Epidermal melanocyte (primary cell): ENCODE measurements around the gene SLC22A15.
"Not testable (repeated sequence)": the region's sequence is repeated elsewhere in the genome, so short reads cannot be mapped to it uniquely, and the experiment has no call there.

Experiments
- DNase-seq: peaks from one replicate; pipeline ENCODE4 v3.0.0; 2011; ENCODE audit warnings: low spot score; ENCODE audit not compliant: insufficient read length

The SLC22A15 gene

DNA sequence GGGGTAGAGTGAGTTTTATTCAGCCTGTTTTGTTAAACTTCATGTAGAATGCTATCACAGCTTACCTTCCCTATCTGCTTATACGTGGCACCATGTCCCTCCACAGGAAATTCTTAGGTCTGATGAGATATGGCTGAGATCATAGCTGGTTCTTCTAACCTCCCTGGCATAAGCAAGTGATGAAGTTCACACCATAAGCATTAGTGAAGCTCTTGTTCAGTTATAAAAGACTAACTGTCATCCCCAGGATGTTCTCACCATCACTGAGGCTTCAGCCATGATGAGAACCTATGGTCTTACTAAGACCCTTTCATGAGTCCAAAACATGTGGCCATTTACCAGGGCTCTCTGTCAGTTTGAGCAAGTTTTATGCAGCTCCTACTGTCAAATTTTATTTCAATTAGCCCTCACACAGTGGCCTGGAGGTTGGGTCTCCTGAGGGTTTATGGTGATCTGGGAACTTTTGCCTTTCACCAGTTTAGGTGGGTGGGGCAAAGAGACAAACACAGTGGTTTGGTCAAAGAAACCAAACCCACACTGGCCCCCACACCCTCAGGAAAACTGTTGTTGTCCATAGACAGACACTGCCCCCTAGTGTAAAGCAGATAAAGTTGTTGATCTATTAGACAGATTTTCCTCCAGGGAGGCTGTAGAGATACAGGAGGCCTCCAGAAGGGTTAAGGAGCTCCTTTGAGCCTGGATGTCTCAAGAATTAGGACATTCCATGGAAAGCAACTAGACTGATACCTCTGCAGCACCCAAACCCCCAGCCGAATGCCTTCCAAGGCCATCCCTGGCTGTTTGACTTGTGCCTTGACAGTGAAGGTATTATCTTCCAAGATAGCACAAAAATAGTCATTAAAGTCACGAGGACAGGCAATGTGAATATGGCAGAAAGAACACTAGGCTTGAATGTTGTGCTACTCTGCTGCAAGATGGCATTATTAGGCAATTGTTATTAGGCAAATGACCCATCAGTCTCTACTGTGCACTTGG is 5.0 kb downstream of the SLC22A15 start:
- peak; percentile 74 for DNase-seq

DNA sequence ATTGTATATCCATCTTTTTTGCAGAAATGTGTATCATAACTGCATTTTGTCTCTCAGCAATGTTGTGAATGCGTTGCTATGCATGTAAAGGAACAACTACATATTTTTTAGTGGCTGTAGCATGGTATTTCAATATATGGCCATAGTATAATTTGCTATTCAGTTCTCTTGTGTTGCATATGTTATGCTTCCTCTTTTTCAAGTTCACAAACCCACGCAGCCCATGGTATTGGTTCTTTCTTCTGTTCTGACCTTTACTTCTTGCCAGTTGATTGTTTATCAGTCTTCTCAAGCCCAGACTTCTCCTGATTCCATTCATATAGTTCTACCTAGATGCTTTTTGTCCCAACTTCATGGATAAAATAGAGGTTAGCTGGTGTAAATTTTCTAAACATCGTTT is 6.1 kb downstream of the SLC22A15 start:
- no peak for DNase-seq

DNA sequence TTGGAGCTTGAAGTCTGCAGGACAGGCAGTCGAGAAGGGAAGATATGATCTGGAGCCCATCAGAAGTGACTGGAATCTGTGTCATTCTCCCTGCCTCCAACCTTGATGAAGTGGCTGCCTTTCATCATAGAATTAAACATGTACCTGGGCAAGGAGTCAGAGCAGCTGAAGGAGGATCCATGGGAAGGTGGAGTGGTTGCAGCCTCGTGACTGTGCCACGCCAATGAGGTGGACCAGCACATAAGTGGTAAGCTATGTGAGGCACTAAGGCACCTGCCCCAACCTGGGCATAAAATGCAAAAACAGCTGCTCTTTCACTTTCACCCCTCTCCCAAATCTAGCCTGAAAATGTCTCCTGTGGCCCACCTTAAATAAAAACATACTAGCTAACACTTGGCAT is 7.3 kb downstream of the SLC22A15 start:
- DNase-seq = no peak

DNA sequence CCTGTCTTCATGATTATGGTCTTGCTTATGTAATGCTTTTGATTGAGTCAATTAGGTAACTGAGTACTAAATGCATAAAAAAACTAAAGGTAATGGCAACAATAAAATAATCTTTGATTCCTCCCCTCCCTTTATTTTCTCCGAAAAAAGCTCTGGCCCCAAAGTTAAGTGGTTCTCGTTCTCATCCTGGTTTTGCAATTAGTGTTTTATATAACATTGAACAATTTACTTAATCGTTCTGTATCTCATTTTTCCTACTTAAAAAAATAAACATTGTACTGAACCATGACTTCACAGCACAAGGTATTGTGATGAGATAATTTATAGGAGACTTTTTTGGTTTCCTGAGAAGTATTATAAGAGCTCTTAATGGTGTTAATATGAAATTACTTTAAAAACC is 11.3 kb downstream of the SLC22A15 start:
- DNase-seq = no peak

DNA sequence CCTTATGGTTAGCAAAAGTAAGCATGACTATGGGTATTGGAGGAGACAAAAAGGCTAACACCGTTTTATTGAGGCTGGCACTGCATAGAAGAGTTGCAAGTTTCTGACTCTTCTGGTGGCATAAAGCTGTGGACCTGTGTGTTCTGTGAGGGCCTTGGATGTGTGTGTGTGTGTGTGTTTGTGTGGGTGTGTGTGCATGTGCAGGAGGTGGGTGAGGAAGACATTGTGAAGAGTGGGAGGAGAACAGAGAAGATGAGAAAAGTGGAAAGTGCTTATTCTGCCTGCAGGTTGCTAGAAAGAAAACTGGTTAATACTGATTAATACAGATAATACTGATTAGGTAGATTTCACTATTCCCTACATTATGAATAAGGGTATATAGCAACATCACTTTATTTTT is 12.6 kb downstream of the SLC22A15 start:
- DNase-seq = no peak

DNA sequence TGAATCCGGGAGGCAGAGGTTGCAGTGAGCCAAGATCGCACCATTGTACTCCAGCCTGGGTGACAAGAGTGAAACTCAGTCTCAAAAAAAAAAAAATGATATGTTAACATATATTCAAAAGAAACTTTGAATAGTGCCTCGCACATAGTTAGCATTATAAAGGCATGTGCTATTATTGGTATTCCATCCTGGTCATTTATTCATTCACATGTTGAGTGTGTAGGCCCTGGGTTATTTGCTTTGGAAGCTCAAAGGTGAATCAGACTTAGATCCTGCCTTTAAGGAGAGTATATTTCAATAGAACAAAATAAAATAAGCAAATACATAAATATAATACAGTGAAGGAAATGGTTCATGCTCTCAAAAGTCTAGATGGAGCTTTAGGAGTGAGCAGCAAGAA is 13.4 kb downstream of the SLC22A15 start:
- no peak for DNase-seq

DNA sequence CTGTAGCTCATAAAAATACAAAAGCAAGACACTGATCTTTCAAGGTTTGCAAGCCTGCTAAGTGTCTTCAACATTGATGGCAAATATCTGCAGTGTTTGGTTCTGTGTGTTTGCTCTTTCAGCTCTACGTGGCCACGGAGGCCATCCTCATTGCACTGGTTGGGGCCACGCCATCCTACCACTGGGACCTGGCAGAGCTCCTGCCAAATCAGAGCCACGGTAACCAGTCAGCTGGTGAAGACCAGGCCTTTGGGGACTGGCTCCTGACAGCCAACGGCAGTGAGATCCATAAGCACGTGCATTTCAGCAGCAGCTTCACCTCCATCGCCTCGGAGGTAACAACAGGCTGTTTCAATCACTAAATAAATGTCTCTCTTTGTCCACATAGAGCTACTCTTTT is 15.6 kb downstream of the SLC22A15 start:
- DNase-seq = no peak

DNA sequence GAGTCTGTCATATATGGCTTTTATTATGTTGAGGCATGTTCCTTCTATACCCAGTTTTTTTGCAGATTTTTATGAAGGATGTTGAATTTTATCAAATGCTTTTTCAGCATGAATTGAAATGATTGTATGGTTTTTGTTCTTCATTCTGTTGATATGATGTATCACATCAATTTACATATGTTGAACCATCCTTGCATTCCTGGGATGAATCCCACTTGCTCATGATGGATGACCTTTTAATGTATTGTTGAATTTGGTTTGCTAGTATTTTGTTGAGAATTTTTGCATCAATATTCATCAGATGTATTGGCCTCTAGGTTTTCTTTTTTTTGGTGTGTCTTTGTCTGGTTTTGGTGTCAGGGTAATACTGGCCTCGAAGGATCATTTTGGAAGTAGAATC is 21.6 kb downstream of the SLC22A15 start:
- not testable (repeated sequence) for DNase-seq

DNA sequence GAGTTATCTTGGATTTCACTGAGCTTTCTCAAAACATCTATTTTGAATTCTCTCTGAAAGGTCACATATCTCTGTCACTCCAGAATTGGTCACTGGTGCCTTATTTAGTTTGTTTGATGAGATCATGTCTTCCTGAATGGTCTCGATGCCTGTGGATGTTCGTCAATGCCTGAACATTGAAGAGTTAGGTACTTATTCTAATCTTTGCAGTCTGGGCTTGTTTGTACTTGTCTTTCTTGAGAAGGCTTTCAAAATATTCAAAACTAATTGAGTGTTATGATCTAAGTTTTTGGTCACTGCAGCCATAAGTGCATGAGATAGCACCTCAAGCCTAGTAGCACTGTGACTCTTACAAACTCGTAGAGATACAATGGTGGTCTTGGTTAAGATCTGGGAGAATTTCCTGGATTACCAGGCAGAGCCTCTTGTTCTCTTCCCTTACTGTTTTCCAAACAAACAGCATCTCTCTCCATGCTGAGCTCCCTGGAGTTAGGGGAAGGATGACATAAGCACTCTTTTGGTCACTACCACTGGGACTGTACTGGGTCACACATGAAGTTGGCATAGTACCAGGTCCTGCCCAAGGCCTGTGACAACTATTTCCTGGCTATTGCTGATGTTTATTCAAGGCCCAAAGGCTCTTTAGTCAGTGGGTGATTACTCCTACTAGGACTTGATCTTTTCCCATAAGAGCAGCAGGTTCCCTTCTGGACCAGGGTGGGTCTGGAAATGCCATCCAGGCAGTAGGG is 25.6 kb downstream of the SLC22A15 start:
- no peak for DNase-seq

DNA sequence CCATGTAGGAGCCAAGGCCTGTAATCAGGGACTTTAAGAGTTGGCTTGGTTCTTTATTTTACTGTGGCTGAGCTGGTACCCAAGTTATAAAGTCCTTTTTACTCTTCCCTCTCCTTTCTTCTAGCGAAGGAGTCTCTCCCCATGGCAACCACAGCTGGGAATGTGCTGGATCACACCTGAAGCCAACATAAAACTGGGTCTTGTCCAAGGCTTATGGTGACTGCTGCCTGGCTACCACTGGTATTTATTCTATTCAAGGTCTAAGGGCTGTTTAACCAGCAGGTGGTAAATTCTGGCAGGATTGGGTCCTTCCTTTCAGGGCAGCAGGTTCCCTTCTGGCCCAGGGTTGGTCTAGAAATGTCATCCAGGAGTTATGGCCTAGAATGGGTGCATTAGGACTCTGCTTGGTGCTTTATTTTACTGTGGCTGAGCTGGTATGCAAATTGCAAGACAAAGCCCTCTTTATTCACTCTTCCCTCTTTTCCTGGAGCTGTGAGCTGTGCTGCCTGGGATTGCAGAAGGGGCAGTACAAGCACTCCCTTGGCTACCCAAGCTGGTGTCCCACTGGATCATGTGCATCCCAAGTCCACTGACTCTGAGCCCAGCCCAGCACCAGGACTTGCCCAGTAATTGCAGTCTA is 26.6 kb downstream of the SLC22A15 start:
- no peak for DNase-seq

DNA sequence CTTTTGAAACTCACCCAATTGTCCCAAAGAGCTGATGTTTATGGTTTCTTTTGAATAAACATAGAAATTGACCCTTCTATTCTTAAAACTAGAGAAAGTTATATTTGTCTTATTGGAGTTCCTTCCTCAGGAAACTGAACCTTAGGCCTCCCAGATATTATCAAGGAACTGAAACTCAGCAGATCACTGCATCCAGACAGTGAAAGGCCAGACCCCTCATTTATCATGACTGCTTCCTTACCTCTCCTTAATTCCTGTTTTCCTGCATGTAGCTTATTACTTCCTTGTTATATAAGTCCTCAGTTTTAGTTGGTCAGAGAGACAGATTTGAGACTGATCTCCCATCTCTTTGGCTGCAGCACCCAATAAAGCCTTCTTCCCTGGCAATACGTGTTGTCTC is 27.5 kb downstream of the SLC22A15 start:
- no peak for DNase-seq

DNA sequence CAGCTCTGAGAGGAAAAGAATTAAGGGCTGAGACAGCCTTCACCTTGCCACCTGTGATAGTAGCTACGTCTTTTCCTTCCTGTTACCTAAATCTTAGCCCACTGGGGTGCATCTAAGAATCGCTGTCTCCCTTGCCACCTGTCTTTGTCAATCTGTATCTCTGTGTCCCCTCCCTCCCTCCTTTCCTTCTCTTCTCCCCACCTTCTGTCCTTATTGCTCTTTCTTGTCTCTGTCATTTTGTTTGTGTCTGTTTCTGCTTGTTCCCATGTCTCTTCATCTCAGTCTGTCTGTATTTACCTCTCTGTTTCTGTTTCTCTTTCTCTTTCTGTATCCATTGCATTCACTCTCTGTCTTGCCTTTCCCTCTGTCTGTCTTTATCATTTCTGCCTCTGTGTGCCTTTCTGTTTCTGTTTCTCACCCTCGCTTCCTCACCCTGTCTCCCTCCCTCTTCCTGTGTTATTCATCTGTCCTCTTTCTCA is 30.2 kb downstream of the SLC22A15 start:
- no peak for DNase-seq

DNA sequence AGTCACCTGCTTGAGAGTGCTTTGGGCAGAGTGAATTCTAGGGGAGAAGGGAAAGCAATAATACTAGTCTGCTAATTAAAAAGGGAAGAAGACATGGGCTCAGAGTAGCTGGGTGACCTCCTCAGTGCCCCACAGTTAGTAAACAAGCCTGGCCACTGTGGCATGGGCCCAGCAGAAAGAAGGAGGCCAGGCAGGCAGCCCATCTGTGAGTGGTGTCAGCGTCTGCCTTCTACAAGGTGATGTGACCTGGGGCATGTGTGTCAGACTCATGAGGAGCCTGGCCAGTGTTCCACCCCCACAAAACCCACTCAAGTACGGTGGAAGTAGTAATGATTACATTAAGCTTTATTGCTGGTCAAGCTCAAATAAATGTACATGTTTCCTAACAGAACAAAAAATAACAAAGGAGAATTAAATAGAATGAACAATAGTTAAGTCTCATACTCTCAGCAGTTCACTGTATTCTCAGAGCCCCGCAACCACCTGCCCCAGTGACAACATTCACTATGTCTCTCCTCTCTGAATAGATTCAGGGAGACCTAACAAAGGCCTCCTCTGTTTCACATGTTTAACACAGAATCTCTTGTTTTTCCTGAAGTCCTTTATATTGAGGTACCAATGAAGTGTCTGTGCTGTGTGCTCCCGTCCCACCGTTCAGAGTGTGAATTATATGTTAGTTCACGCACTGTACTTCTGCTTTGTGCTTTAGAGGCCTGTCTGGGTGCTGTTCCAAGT is 32.5 kb downstream of the SLC22A15 start:
- DNase-seq = no peak

DNA sequence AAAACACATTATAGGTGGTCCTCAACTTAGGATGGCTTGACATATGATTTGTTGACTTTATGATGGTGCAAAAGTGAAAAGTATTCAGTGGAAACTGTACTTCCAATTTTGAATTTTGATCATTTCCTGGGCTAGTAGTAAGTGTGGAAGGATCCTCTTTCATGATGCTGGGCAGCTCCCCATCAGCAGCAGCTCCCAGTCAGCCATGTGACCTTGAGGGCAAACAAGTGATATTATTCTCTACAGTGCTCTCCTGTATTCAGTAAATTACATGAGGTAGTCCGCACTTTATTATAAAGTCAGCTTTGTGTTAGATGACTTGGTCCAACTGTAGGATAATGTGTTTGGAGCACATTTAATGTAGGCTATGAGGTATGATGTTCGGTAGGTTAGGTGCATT is 36.4 kb downstream of the SLC22A15 start:
- no peak for DNase-seq

DNA sequence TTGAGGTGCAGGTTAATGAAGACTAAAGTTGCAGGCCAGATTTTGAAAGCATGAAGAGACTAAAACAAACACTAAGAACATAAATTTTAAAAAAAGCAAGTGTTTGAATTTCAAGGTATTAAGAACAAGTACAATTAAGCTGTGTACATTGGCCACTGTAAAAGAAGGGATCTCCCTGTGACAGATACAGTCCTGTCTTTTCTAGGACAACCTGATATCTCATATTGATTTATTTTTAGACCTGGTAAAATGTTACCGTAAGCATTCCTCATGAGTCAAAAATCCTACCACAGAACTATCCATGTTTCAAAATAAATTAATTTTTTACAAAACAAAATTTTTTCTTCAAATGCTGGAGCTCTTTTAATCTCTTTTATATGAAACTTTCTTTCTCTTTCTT is 39.4 kb downstream of the SLC22A15 start:
- no peak for DNase-seq

DNA sequence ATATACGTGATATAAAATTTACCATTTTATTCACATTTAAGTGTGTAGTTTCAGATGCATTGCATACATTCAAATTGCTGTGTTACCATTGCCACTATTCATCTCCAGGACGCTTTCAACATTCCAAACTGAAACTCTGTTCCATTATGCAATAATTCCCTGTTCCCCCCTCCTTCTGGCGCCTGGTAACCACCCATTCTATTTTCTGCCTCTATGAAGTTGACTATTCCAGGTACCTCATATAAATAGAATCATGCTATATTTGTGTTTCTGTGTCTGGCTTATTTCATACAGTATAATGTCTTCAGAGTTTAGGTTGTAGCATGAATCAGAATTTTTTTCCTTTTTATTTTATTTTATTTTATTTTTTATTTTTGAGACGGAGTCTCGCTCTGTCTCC is 41.7 kb downstream of the SLC22A15 start:
- no peak for DNase-seq

DNA sequence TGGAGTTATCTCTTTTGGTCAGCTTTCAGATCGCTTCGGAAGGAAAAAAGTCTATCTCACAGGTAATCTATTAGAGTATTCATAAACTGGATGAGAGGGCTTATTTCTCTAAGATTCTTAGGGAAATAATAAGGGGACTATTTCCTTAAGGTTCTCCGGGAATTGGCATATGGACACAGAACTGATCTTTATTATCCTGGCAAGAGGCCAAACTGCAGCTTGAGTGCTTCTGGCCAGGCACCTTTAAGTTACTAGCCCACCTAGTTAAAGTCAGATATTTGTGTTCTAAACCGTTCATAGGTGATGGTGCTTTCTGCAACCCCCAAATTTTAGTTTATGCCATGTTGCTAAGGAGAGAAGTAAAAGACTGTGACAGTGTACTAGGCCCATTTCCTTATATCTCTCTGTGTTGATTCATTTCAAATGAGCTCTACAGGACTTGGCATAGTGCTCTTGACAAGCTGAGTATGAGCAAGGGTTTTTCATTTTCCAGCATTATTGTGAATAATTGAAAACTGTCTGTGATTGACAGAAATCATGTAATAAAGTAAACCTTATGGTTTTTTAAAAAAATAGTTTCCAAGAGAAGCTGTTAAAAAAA is 43.4 kb downstream of the SLC22A15 start:
- no peak for DNase-seq

DNA sequence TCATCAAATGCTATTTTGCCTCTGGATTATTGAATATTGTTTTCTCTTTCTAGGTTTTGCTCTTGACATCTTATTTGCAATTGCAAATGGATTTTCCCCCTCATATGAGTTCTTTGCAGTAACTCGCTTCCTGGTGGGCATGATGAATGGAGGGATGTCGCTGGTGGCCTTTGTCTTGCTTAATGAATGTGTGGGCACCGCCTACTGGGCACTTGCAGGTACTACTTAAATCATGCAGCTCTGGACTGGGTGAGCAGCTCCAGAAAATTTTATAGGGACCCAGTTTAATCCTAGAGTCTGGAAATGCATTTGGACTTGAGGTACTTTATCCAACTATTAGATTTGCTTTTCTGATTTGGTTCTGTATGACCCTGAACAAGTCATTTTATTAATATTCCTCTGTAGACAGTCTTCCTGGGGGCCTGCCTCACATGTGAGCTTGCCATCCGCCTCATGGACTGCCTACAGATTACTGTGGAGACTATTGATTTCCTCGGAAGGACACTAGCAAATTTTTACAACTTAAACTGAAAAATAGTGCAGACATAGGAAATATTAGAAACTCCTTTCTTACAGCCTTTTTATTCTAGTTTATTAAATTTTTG is 44.5 kb downstream of the SLC22A15 start:
- DNase-seq = no peak

DNA sequence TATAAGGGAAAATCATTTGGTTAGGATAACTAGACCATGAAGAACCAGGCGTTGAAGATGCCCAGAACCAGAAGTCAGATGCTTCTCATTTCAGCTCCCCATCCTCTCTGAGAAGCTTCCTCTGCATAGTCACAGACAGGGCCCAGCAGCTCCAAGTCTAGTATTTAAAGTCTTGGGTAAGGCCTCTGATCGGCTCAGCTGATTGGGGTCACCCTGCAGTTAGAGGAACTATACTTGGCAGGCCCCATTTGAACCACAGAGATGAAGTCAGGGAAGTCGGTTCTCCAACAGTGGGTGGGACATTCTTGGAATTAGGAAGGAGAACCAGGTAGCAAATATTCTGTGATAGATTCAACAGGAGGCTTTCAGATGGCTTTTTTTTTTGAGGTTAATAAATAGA is 48.3 kb downstream of the SLC22A15 start:
- no peak for DNase-seq

DNA sequence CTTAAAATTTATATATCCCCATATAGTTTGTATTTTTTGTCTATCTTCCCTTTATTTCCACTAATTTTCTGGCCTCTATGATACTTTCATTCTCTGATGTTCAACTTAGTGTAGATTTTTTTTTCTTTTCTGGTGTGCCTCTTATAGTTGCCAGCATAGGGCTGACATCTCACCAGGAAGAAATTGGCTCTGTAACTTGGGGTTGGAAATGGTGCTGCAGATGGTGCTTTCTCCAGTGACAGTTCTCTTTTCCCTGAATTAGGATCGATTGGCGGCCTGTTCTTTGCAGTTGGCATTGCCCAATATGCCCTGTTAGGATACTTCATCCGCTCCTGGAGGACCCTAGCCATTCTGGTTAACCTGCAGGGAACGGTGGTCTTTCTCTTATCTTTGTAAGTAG is 50.3 kb downstream of the SLC22A15 start:
- DNase-seq = no peak
